CD14-positive monocyte (primary cell): Measurements from ENCODE around the gene ANO7. TPM values are rescaled to one million over a fixed set of nuclear protein-coding genes. Genes with fewer than 3 reads are reported as not detected.
A peak's percentile ranks its signal among the peaks of the same experiment; 100 is the strongest.

ENCODE experiments used
- DNase-seq, 3 donors: peaks; one replicate each; pipeline ENCODE4 v3.0.0-alpha.2; 2011 to 2022
- H2AFZ ChIP-seq: 2 replicates; pipeline ENCODE4 v1.6.0; 2012; ENCODE audit warnings: mild to moderate bottlenecking, low read depth, low read length, inconsistent platforms; ENCODE audit not compliant: insufficient read depth, poor library complexity, severe bottlenecking
- H3K27ac ChIP-seq, 2 donors: 1 replicate in 1 of 2; 2 replicates in 1 of 2; pipeline ENCODE4 v1.5.1; 2012 to 2013; ENCODE audit warnings: low read length in 2 of 2, control low read depth in 1 of 2, inconsistent platforms in 1 of 2, low read depth in 1 of 2, mild to moderate bottlenecking in 1 of 2
- H3K27me3 ChIP-seq, 2 donors: one replicate each; pipeline versions ENCODE4 v1.6.0 to v1.6.1; 2011 to 2013; ENCODE audit warnings: low read length in 2 of 2; ENCODE audit not compliant: control insufficient read depth in 2 of 2, insufficient read depth in 2 of 2
- H3K36me3 ChIP-seq, 2 donors: replicated peaks in 1 of 2; 1 replicate in 1 of 2; 2 replicates in 1 of 2; pipeline versions ENCODE4 v1.5.1 to v1.6.1; 2012 to 2013; ENCODE audit warnings: low read length in 2 of 2, control low read depth in 1 of 2, inconsistent platforms in 1 of 2, mild to moderate bottlenecking in 1 of 2; ENCODE audit not compliant: insufficient read depth in 2 of 2, control insufficient read depth in 1 of 2
- H3K4me1 ChIP-seq, 2 donors: 1 replicate in 1 of 2; 2 replicates in 1 of 2; pipeline versions ENCODE4 v1.5.1 to v1.6.1; 2012 to 2013; ENCODE audit warnings: low read length in 2 of 2, control low read depth in 1 of 2, inconsistent platforms in 1 of 2, mild to moderate bottlenecking in 1 of 2, moderate library complexity in 1 of 2; ENCODE audit not compliant: insufficient read depth in 2 of 2, control insufficient read depth in 1 of 2
- H3K4me2 ChIP-seq: replicated peaks from 2 replicates; pipeline ENCODE3; 2012; ENCODE audit warnings: low read length, moderate library complexity, mild to moderate bottlenecking; ENCODE audit not compliant: poor library complexity, severe bottlenecking; ENCODE audit errors: extremely low read depth
- H3K4me3 ChIP-seq, 3 experiments: fragments of 200-600 bp in 1 of 3; sonication (generic) in 1 of 3; replicated peaks in 1 of 3; 1 replicate in 2 of 3; 2 replicates in 1 of 3; pipeline ENCODE4 v1.5.1; 2011 to 2013; ENCODE audit warnings: low read length in 3 of 3, mild to moderate bottlenecking in 3 of 3, control low read depth in 2 of 3, low read depth in 2 of 3, inconsistent platforms in 1 of 3, moderate library complexity in 1 of 3
- H3K79me2 ChIP-seq: 2 replicates; pipeline ENCODE4 v1.6.0; 2012; ENCODE audit warnings: mild to moderate bottlenecking, control low read depth, inconsistent platforms, low read length, moderate library complexity; ENCODE audit not compliant: insufficient read depth
- H3K9ac ChIP-seq: 2 replicates; pipeline ENCODE4 v1.6.0; 2017; ENCODE audit warnings: low read length, mild to moderate bottlenecking; ENCODE audit not compliant: insufficient read depth, poor library complexity, severe bottlenecking
- H3K9me3 ChIP-seq, 2 donors: replicated peaks in 1 of 2; 1 replicate in 1 of 2; 2 replicates in 1 of 2; pipeline versions ENCODE4 v1.5.1 to v1.6.1; 2012 to 2013; ENCODE audit warnings: low read length in 2 of 2, control low read depth in 1 of 2; ENCODE audit not compliant: control insufficient read depth in 1 of 2, insufficient read depth in 1 of 2
- H4K20me1 ChIP-seq: 2 replicates; pipeline ENCODE4 v1.6.0; 2012; ENCODE audit warnings: mild to moderate bottlenecking, low read length, control low read depth, moderate library complexity; ENCODE audit not compliant: insufficient read depth
- H3K27ac Mint-ChIP-seq, 7 donors: one replicate each; pipeline ENCODE4 v1.8.0; 2020; ENCODE audit warnings: mild to moderate bottlenecking in 7 of 7, mixed read lengths in 7 of 7, moderate library complexity in 6 of 7, inconsistent platforms in 2 of 7
- H3K27me3 Mint-ChIP-seq, 3 donors: one replicate each; pipeline ENCODE4 v1.8.0; 2021 to 2022; ENCODE audit warnings: low read depth in 3 of 3, mild to moderate bottlenecking in 3 of 3, mixed read lengths in 3 of 3, moderate library complexity in 3 of 3, inconsistent platforms in 1 of 3
- H3K36me3 Mint-ChIP-seq, 2 donors: one replicate each; pipeline ENCODE4 v1.8.0; 2020; ENCODE audit warnings: mixed read lengths in 2 of 2, inconsistent platforms in 1 of 2, mild to moderate bottlenecking in 1 of 2
- H3K4me1 Mint-ChIP-seq: one replicate; pipeline ENCODE4 v1.8.0; 2020; ENCODE audit warnings: mild to moderate bottlenecking, mixed read lengths
- H3K4me3 Mint-ChIP-seq, 2 donors: one replicate each; pipeline ENCODE4 v1.8.0; 2020; ENCODE audit warnings: mild to moderate bottlenecking in 2 of 2, mixed read lengths in 2 of 2, moderate library complexity in 1 of 2
- H3K9me3 Mint-ChIP-seq, 7 donors: one replicate each; pipeline ENCODE4 v1.8.0; 2020 to 2022; ENCODE audit warnings: mixed read lengths in 7 of 7, mild to moderate bottlenecking in 6 of 7, moderate library complexity in 6 of 7, inconsistent platforms in 2 of 7
- CTCF ChIP-seq: fragments of 200-600 bp; IDR thresholded peaks from one replicate; pipeline ENCODE4 v1.8.0; 2022; ENCODE audit warnings: antibody characterized with exemption, mild to moderate bottlenecking
- WGBS: methylation state at CpG from one replicate; pipeline ENCODE4 v1.1.5; 2013; ENCODE audit warnings: missing lambda C conversion rate; ENCODE audit not compliant: insufficient coverage; 5-methylcytosine and 5-hydroxymethylcytosine counted together
- intact Hi-C, 2 donors: fragments of 100-400 bp; cut with micrococcal nuclease; formaldehyde crosslinking; loops; one replicate each; pipeline versions ENCODE4 v1.15.0 to v1.15.1; 2023
- polyA plus RNA-seq, 3 donors: library from polyadenylated mRNA; depleted of rRNA in 1 of 3; unstranded in 2 of 3; stranded (reverse) in 1 of 3; fragments of 300-500 nt in 2 of 3; fragments of >200 nt in 1 of 3; fragmentation: Illumina TruSeq in 2 of 3; gene quantifications; 1 replicate in 2 of 3; 2 replicates in 1 of 3; pipeline ENCODE4 v1.2.3, GENCODE V29; 2012 to 2021

Gene ANO7
- polyA plus RNA-seq, 3 donors: 0.03 TPM; not detected in 2

GRCh38 chr2:241140445-241140840, 48.0 kb upstream of the ANO7 start:
- no peak overlapping the region for H3K4me3 Mint-ChIP-seq
- Histone ChIP-seq H3K9ac (no peak overlapping the region), H3K27ac (no peak overlapping the region), H3K4me1 (no peaks in the 10 kb centered on the region), H3K4me2 (no peak overlapping the region), H3K9me3 (no peaks in the 10 kb centered on the region), H3K36me3 (peaks cover 5 to 36% of the 10 kb centered on the region in 2 donors), H4K20me1 (no peaks in the 10 kb centered on the region), H3K27me3 (no peaks in the 10 kb centered on the region), H3K79me2 (no peaks in the 10 kb centered on the region), H3K4me3 (no peak overlapping the region), H2AFZ (no peak overlapping the region)
- no peaks in the 10 kb centered on the region for H3K4me1 Mint-ChIP-seq
- DNase-seq: no peak
- no peak for TF ChIP-seq CTCF
- H3K27me3 Mint-ChIP-seq: peaks cover 0 to 2% (median 1%) of the 10 kb centered on the region in 3 donors
- no peaks in the 10 kb centered on the region for H3K9me3 Mint-ChIP-seq
- peak overlapping the region in 1 of 7 donors; percentile 36 for H3K27ac Mint-ChIP-seq
- intact Hi-C loops: no loop called here
- 94% methylated on average over 6 of the region's 10 CpGs for WGBS
- peaks cover 26 to 39% of the 10 kb centered on the region in 2 donors for H3K36me3 Mint-ChIP-seq

GRCh38 chr2:241141214-241141770, 47.2 kb upstream of the ANO7 start:
- intact Hi-C loops: no loop called here
- WGBS: 98% methylated on average over 13 of the region's 14 CpGs
- no peak overlapping the region for H3K4me2 ChIP-seq
- H3K9me3 Mint-ChIP-seq: no peaks in the 10 kb centered on the region
- peak overlapping the region in 1 of 7 donors; percentile 13 for H3K27ac Mint-ChIP-seq
- H3K4me1 Mint-ChIP-seq: no peaks in the 10 kb centered on the region
- H3K27me3 Mint-ChIP-seq: peaks cover 0 to 2% (median 1%) of the 10 kb centered on the region in 3 donors
- H3K4me3 ChIP-seq: no peak overlapping the region
- no peak for TF ChIP-seq CTCF
- no peaks in the 10 kb centered on the region for H3K9me3 ChIP-seq
- H3K9ac ChIP-seq: no peak overlapping the region
- H3K4me3 Mint-ChIP-seq: no peak overlapping the region
- H3K79me2 ChIP-seq: no peaks in the 10 kb centered on the region
- no peak overlapping the region for H2AFZ ChIP-seq
- H3K27me3 ChIP-seq: no peaks in the 10 kb centered on the region
- H3K4me1 ChIP-seq: no peaks in the 10 kb centered on the region
- peaks cover 5 to 36% of the 10 kb centered on the region in 2 donors for H3K36me3 ChIP-seq
- H4K20me1 ChIP-seq: no peaks in the 10 kb centered on the region
- no peak overlapping the region for H3K27ac ChIP-seq
- no peak for DNase-seq
- peaks cover 23 to 30% of the 10 kb centered on the region in 2 donors for H3K36me3 Mint-ChIP-seq
